ENCODE data around the gene SPATA12.

DNA sequence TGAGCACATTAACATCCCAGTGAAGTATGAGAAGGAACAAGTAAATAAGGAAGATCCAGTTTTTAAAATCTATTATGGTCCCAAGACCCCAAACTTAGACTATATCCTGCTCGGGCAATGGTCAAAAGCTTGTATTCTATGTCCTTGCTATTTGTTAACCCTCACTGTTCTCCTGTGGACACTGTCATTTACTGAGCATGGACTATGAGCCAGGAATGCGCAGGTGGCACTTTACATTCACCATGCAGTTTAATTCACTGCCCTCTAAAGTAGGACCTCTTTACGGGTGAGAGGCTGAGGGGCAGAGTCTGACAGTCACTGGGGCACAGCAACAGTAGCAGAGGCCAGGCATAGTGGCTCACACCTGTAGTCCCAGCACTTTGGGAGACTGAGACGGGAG is 28.6 kb downstream of the SPATA12 start:
- TF ChIP-seq CTCF (IDR thresholded peaks at IDR 0.05) (no peak), POLR2A (IDR thresholded peaks at IDR 0.05) (no peak)
